MCF 10A (cell line): Measurements from ENCODE around the gene GTSE1. TPM values are rescaled to one million over a fixed set of nuclear protein-coding genes. Genes with fewer than 3 reads are reported as not detected.

Source experiments
- BruUV-seq: library from RNA; stranded (reverse); fragments of 400-500 nt; replicated peaks from 2 replicates; lab custom pipeline; 2021; lab: Mats Ljungman, UMichigan
- CTCF ChIA-PET: fragments of 300-600 bp; sonication (Branson Sonifier 250); formaldehyde crosslinking; extraction: SDS; loops from one replicate; lab custom pipeline; 2021; ENCODE audit warnings: antibody characterized with exemption, inconsistent platforms; lab: Yijun Ruan, JAX
- POLR2A ChIA-PET: fragments of 300-600, 350-650 bp; sonication (Branson Sonifier 250); formaldehyde crosslinking; extraction: SDS; loops from one replicate; lab custom pipeline; 2020; ENCODE audit warnings: antibody characterized with exemption, inconsistent platforms; lab: Yijun Ruan, JAX
- DNase-seq: peaks from one replicate; pipeline ENCODE4 v3.0.0-alpha.2; 2018; ENCODE audit not compliant: unreplicated experiment
- H3K27ac Mint-ChIP-seq: one replicate; pipeline ENCODE4 v1.8.0; 2022; ENCODE audit warnings: mild to moderate bottlenecking, low read depth, mixed read lengths; ENCODE audit not compliant: unreplicated experiment
- H3K27me3 Mint-ChIP-seq: one replicate; pipeline ENCODE4 v1.8.0; 2022; ENCODE audit warnings: mixed read lengths; ENCODE audit not compliant: insufficient read depth, unreplicated experiment
- H3K36me3 Mint-ChIP-seq: one replicate; pipeline ENCODE4 v1.8.0; 2022; ENCODE audit warnings: mild to moderate bottlenecking, moderate library complexity, mixed read lengths; ENCODE audit not compliant: insufficient read depth, unreplicated experiment
- H3K4me1 Mint-ChIP-seq: one replicate; pipeline ENCODE4 v1.8.0; 2022; ENCODE audit warnings: mixed read lengths; ENCODE audit not compliant: insufficient read depth, unreplicated experiment
- H3K4me3 Mint-ChIP-seq: one replicate; pipeline ENCODE4 v1.8.0; 2022; ENCODE audit warnings: mild to moderate bottlenecking, moderate library complexity, mixed read lengths; ENCODE audit not compliant: unreplicated experiment
- H3K9me3 Mint-ChIP-seq: one replicate; pipeline ENCODE4 v1.8.0; 2022; ENCODE audit warnings: mixed read lengths; ENCODE audit not compliant: unreplicated experiment
- CTCF ChIP-seq: fragments of 200-600 bp; IDR thresholded peaks from one replicate; pipeline ENCODE4 v1.8.0; 2022; ENCODE audit warnings: antibody characterized with exemption, mild to moderate bottlenecking; ENCODE audit not compliant: unreplicated experiment
- intact Hi-C: fragments of 100-400 bp; cut with micrococcal nuclease; formaldehyde crosslinking; loops from 2 replicates; pipeline ENCODE4 v1.14.1; 2022
- total RNA-seq: library from RNA; stranded (reverse); gene quantifications from 2 replicates; pipeline ENCODE4 v1.2.3, GENCODE V29; 2022

The GTSE1 gene
- total RNA-seq, 1 experiment from 2014 or later: 19.9 TPM

- H3K36me3 Mint-ChIP-seq: peaks cover 44% of the 10 kb centered on the region
- no TSS peak for BruUV-seq
- intact Hi-C loops: no loop called here
These were observed 1.2 kb upstream of the GTSE1 start for GRCh38 chr22:46295277-46295971.

GRCh38 chr22:46297151-46297812, 612 bp downstream of the GTSE1 start:
- Mint-ChIP-seq H3K4me1 (peaks cover 27% of the 10 kb centered on the region), H3K27ac (peak overlapping the region; percentile 97), H3K4me3 (peak overlapping the region; percentile 86), H3K9me3 (no peaks in the 10 kb centered on the region), H3K27me3 (no peaks in the 10 kb centered on the region), H3K36me3 (peaks cover 43% of the 10 kb centered on the region)
- BruUV-seq: TSS peak; percentile 43
- intact Hi-C loops: no loop called here
- DNase-seq: peak; percentile 47
- POLR2A ChIA-PET: interaction anchor here (1.9 to 2.1 kb wide), 2 partner anchors 39 to 146 kb away, joined by 4 to 7 read pairs; partner anchors contain the start of genes PPARA and TRMU
- CTCF ChIA-PET: interaction anchor here (0.8 to 4.0 kb wide), 3 partner anchors 18 to 303 kb away, joined by 3 to 16 read pairs (median 5); no protein-coding TSS in a partner anchor
- no peak for TF ChIP-seq CTCF

More at GRCh38 chr22:46295277-46295971, 1.2 kb upstream of the GTSE1 start:
- ChIA-PET CTCF (interaction anchor here (0.6 to 4.0 kb wide), 7 partner anchors 9 to 290 kb away, joined by 3 to 16 read pairs (median 3); no protein-coding TSS in a partner anchor), POLR2A (interaction anchor here (1.2 to 2.1 kb wide), 7 partner anchors 9 to 287 kb away, joined by 3 to 7 read pairs (median 5); partner anchors contain the start of genes CDPF1, PPARA and TRMU)
- DNase-seq: no peak
- Mint-ChIP-seq H3K4me3 (peak overlapping the region; percentile 86), H3K4me1 (peaks cover 27% of the 10 kb centered on the region), H3K27me3 (no peaks in the 10 kb centered on the region), H3K9me3 (no peaks in the 10 kb centered on the region), H3K27ac (peak overlapping the region; percentile 97)
- no peak for TF ChIP-seq CTCF

DNA sequence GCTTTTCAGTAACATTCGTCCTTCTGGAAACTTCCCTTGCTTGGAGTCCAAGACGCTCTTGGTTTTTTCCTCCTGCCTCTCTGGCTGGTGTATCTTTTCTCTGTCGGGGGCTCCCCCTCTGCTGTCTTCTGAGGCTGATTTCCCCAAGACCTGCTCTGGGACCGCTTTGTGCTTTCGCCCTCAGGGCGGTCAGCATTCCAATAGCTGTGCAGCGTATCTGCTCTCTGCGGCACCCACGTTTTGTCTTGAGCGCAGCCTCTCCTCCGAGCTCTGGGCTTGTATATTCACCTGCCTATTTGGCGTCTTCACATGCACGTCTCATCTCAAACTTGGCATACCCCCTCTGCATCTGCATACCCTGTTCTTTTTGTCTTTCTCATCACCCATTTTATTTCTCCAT, 2.4 kb downstream of the GTSE1 start:
- intact Hi-C loops: no loop called here
- DNase-seq: no peak
- ChIA-PET POLR2A (no interaction called here), CTCF (interaction anchor here (0.9 to 4.0 kb wide), 4 partner anchors 177 to 304 kb away, joined by 4 to 16 read pairs (median 5); no protein-coding TSS in a partner anchor)
- no peak for TF ChIP-seq CTCF
- H3K27me3 Mint-ChIP-seq: no peaks in the 10 kb centered on the region
- H3K4me3 Mint-ChIP-seq: peak overlapping the region; percentile 46
- H3K36me3 Mint-ChIP-seq: peaks cover 41% of the 10 kb centered on the region
- peaks cover 36% of the 10 kb centered on the region for H3K4me1 Mint-ChIP-seq
- H3K27ac Mint-ChIP-seq: no peak overlapping the region
- no TSS peak for BruUV-seq
- no peaks in the 10 kb centered on the region for H3K9me3 Mint-ChIP-seq

DNA sequence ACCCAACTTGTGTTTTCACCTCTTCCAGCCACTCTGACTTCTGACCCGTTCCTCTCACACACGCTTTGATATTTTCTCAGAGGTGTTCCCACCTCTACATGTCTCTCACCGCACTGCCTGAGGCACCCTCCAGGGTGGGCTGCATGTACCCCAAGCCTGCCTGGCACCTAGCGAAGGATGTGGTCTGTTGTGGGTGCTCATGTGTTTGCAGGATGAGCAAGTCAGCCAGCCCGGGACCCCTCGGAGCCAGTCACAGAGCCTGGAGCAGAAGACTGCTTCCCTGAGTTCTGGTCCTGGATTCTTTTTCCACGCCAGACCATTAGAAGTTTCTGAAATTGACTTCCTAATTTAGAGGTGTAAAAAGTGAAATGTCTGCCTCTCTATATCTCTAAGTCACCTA, 3.8 kb downstream of the GTSE1 start:
- Mint-ChIP-seq H3K36me3 (peaks cover 34% of the 10 kb centered on the region), H3K27me3 (no peaks in the 10 kb centered on the region), H3K9me3 (no peaks in the 10 kb centered on the region), H3K4me1 (peaks cover 36% of the 10 kb centered on the region), H3K27ac (no peak overlapping the region), H3K4me3 (no peak overlapping the region)
- POLR2A ChIA-PET: no interaction called here
- TF ChIP-seq CTCF: no peak
- BruUV-seq: no TSS peak
- DNase-seq: no peak
- CTCF ChIA-PET: interaction anchor here (0.7 to 1.6 kb wide), 3 partner anchors 178 to 306 kb away, joined by 3 to 5 read pairs (median 4); no protein-coding TSS in a partner anchor
- intact Hi-C loops: no loop called here
